CD4-positive, CD25-positive, alpha-beta regulatory T cell (primary cell): ENCODE results near the gene SCRN2. TPM values are rescaled to one million over a fixed set of nuclear protein-coding genes. Genes with fewer than 3 reads are reported as not detected.

ENCODE experiments used
- ATAC-seq, 2 donors: fragments of 150-1000 bp; cut with Tn5 transposase; one replicate each; pipeline ENCODE4 v1.10.0; 2021; ENCODE audit warnings: low read depth in 2 of 2, moderate number of reproducible peaks in 2 of 2, moderate library complexity in 1 of 2
- DNase-seq, 3 donors: peaks; one replicate each; pipeline versions ENCODE4 v3.0.0 to v3.0.0-alpha.2; 2012 to 2022; ENCODE audit warnings: mixed read lengths in 1 of 3
- H3K27ac ChIP-seq: one replicate; pipeline ENCODE4 v1.7.0; 2013; ENCODE audit warnings: mild to moderate bottlenecking, low read length; ENCODE audit not compliant: insufficient read depth, poor library complexity, severe bottlenecking
- H3K27me3 ChIP-seq: one replicate; pipeline ENCODE4 v1.7.0; 2013; ENCODE audit warnings: low read length; ENCODE audit not compliant: control insufficient read depth, insufficient read depth
- H3K36me3 ChIP-seq: one replicate; pipeline ENCODE4 v1.7.0; 2013; ENCODE audit warnings: mild to moderate bottlenecking, low read length, moderate library complexity; ENCODE audit not compliant: control insufficient read depth, insufficient read depth
- H3K4me1 ChIP-seq: 2 replicates; pipeline ENCODE4 v1.7.0; 2013; ENCODE audit warnings: mild to moderate bottlenecking, low read length; ENCODE audit not compliant: insufficient read depth, control insufficient read depth, poor library complexity, severe bottlenecking
- H3K4me3 ChIP-seq: one replicate; pipeline ENCODE4 v1.7.0; 2013; ENCODE audit warnings: low read depth, mild to moderate bottlenecking, low read length, moderate library complexity
- H3K9me3 ChIP-seq, 2 experiments: 1 replicate in 1 of 2; 2 replicates in 1 of 2; pipeline ENCODE4 v1.7.0; 2013; ENCODE audit warnings: low read length in 2 of 2, mild to moderate bottlenecking in 1 of 2, moderate library complexity in 1 of 2; ENCODE audit not compliant: control insufficient read depth in 2 of 2
- H3K27ac Mint-ChIP-seq, 3 donors: one replicate each; pipeline ENCODE4 v1.8.0; 2020 to 2022; ENCODE audit warnings: mild to moderate bottlenecking in 3 of 3, mixed read lengths in 3 of 3, moderate library complexity in 2 of 3
- H3K27me3 Mint-ChIP-seq: one replicate; pipeline ENCODE4 v1.8.0; 2022; ENCODE audit warnings: mild to moderate bottlenecking, mixed read lengths
- H3K36me3 Mint-ChIP-seq: one replicate; pipeline ENCODE4 v1.8.0; 2020; ENCODE audit warnings: mixed read lengths
- H3K4me1 Mint-ChIP-seq, 4 donors: one replicate each; pipeline ENCODE4 v1.8.0; 2020 to 2022; ENCODE audit warnings: mixed read lengths in 4 of 4, mild to moderate bottlenecking in 1 of 4
- H3K4me3 Mint-ChIP-seq, 4 donors: one replicate each; pipeline ENCODE4 v1.8.0; 2020 to 2022; ENCODE audit warnings: mild to moderate bottlenecking in 4 of 4, mixed read lengths in 4 of 4, moderate library complexity in 3 of 4
- H3K9me3 Mint-ChIP-seq, 7 donors: one replicate each; pipeline ENCODE4 v1.8.0; 2020 to 2022; ENCODE audit warnings: mixed read lengths in 7 of 7, mild to moderate bottlenecking in 3 of 7, moderate library complexity in 2 of 7
- polyA plus RNA-seq, 4 donors: library from polyadenylated mRNA; unstranded; fragments of 300-500 nt; fragmentation: Illumina TruSeq; gene quantifications; one replicate each; pipeline ENCODE4 v1.2.3, GENCODE V29; 2021
- total RNA-seq: library from RNA; stranded (reverse); gene quantifications from one replicate; pipeline ENCODE4 v1.2.3, GENCODE V29; 2022

The SCRN2 gene
- total and polyA plus RNA-seq, 5 donors from 2014 or later, result 15.9 to 30.9 (median 22.0) TPM

- Histone ChIP-seq H3K4me3 (no peak overlapping the region), H3K27ac (no peak overlapping the region), H3K36me3 (no peaks in the 10 kb centered on the region), H3K9me3 (no peaks in the 10 kb centered on the region), H3K4me1 (peaks cover 32% of the 10 kb centered on the region), H3K27me3 (no peaks in the 10 kb centered on the region)
- no peak for DNase-seq
- Mint-ChIP-seq H3K4me3 (peak overlapping the region in 3 of 4 donors; percentile 2 to 61 (median 20)), H3K36me3 (no peaks in the 10 kb centered on the region), H3K9me3 (peaks cover 0 to 2% (median 0%) of the 10 kb centered on the region in 7 donors), H3K4me1 (peaks cover 0 to 42% (median 15%) of the 10 kb centered on the region in 4 donors), H3K27me3 (peaks cover 12% of the 10 kb centered on the region), H3K27ac (peak overlapping the region in 1 of 3 donors; percentile 88)
- no peak for ATAC-seq
These were observed 41.9 kb upstream of the SCRN2 start for GRCh38 chr17:47882695-47883588.

GRCh38 chr17:47882247-47882646, 41.2 kb upstream of the SCRN2 start:
- Mint-ChIP-seq H3K9me3 (peaks cover 0 to 2% (median 0%) of the 10 kb centered on the region in 7 donors), H3K27ac (no peak overlapping the region), H3K36me3 (no peaks in the 10 kb centered on the region), H3K27me3 (peaks cover 18% of the 10 kb centered on the region), H3K4me3 (no peak overlapping the region), H3K4me1 (peaks cover 0 to 42% (median 15%) of the 10 kb centered on the region in 4 donors)
- no peak overlapping the region for H3K4me3 ChIP-seq
- DNase-seq, result no peak
- no peak overlapping the region for H3K27ac ChIP-seq
- no peaks in the 10 kb centered on the region for H3K9me3 ChIP-seq
- H3K27me3 ChIP-seq, result no peaks in the 10 kb centered on the region
- ATAC-seq, result no peak
- H3K4me1 ChIP-seq, result peaks cover 32% of the 10 kb centered on the region
- no peaks in the 10 kb centered on the region for H3K36me3 ChIP-seq

GRCh38 chr17:47879776-47880454, 38.8 kb upstream of the SCRN2 start:
- Histone ChIP-seq H3K9me3 (no peaks in the 10 kb centered on the region), H3K4me3 (no peak overlapping the region), H3K27me3 (no peaks in the 10 kb centered on the region), H3K27ac (no peak overlapping the region), H3K36me3 (no peaks in the 10 kb centered on the region), H3K4me1 (peaks cover 22% of the 10 kb centered on the region)
- DNase-seq (no peak), ATAC-seq (no peak)
- H3K27me3 Mint-ChIP-seq, result peaks cover 29% of the 10 kb centered on the region
- H3K4me3 Mint-ChIP-seq, result no peak overlapping the region
- H3K4me1 Mint-ChIP-seq, result peaks cover 0 to 29% (median 11%) of the 10 kb centered on the region in 4 donors
- no peaks in the 10 kb centered on the region for H3K36me3 Mint-ChIP-seq
- H3K9me3 Mint-ChIP-seq, result peaks cover 0 to 2% (median 0%) of the 10 kb centered on the region in 7 donors
- H3K27ac Mint-ChIP-seq, result no peak overlapping the region

- Mint-ChIP-seq H3K9me3 (peaks cover 0 to 2% (median 0%) of the 10 kb centered on the region in 7 donors), H3K4me1 (peaks cover 0 to 21% (median 8%) of the 10 kb centered on the region in 4 donors), H3K27me3 (peaks cover 37% of the 10 kb centered on the region), H3K27ac (no peak overlapping the region), H3K4me3 (no peak overlapping the region), H3K36me3 (no peaks in the 10 kb centered on the region)
- H3K4me3 ChIP-seq, result no peak overlapping the region
- no peaks in the 10 kb centered on the region for H3K9me3 ChIP-seq
- no peaks in the 10 kb centered on the region for H3K27me3 ChIP-seq
- H3K27ac ChIP-seq, result no peak overlapping the region
- no peaks in the 10 kb centered on the region for H3K36me3 ChIP-seq
- ATAC-seq (no peak), DNase-seq (no peak)
- H3K4me1 ChIP-seq, result peaks cover 15% of the 10 kb centered on the region
These were observed 38.0 kb upstream of the SCRN2 start for GRCh38 chr17:47879028-47879585.

- ATAC-seq (no peak), DNase-seq (no peak)
- Histone ChIP-seq H3K4me3 (no peak overlapping the region), H3K27me3 (no peaks in the 10 kb centered on the region), H3K4me1 (peaks cover 8% of the 10 kb centered on the region), H3K9me3 (no peaks in the 10 kb centered on the region), H3K36me3 (no peaks in the 10 kb centered on the region), H3K27ac (no peak overlapping the region)
- Mint-ChIP-seq H3K36me3 (no peaks in the 10 kb centered on the region), H3K4me3 (no peak overlapping the region), H3K27ac (no peak overlapping the region), H3K27me3 (peaks cover 40% of the 10 kb centered on the region), H3K4me1 (peaks cover 0 to 14% (median 4%) of the 10 kb centered on the region in 4 donors), H3K9me3 (peaks cover 0 to 2% (median 0%) of the 10 kb centered on the region in 7 donors)
These were observed 37.3 kb upstream of the SCRN2 start for GRCh38 chr17:47878203-47879027.

GRCh38 chr17:47877368-47878034, 36.4 kb upstream of the SCRN2 start:
- H3K27me3 ChIP-seq, result no peaks in the 10 kb centered on the region
- H3K4me1 ChIP-seq, result peaks cover 4% of the 10 kb centered on the region
- no peak overlapping the region for H3K27ac ChIP-seq
- no peaks in the 10 kb centered on the region for H3K9me3 ChIP-seq
- no peaks in the 10 kb centered on the region for H3K36me3 ChIP-seq
- no peak overlapping the region for H3K27ac Mint-ChIP-seq
- no peak for DNase-seq
- H3K27me3 Mint-ChIP-seq, result peaks cover 37% of the 10 kb centered on the region
- no peak overlapping the region for H3K4me3 Mint-ChIP-seq
- H3K36me3 Mint-ChIP-seq, result no peaks in the 10 kb centered on the region
- peaks cover 0 to 4% (median 0%) of the 10 kb centered on the region in 4 donors for H3K4me1 Mint-ChIP-seq
- H3K9me3 Mint-ChIP-seq, result peaks cover 0 to 2% (median 0%) of the 10 kb centered on the region in 7 donors
- H3K4me3 ChIP-seq, result no peak overlapping the region
- ATAC-seq, result no peak
